Activated naive CD8-positive, alpha-beta T cell treated with anti-CD3 and anti-CD28 coated beads, Interleukin-2, amount 50 U/mL, for 24 hours (primary cell): ENCODE measurements around the gene DSTN.

Experiments
- ATAC-seq: fragments of 150-1000 bp; cut with Tn5 transposase; one replicate; pipeline ENCODE4 v1.10.0; 2021
- DNase-seq: peaks from one replicate; pipeline ENCODE4 v3.0.0; 2021
- H3K27ac Mint-ChIP-seq: one replicate; pipeline ENCODE4 v1.8.0; 2021; ENCODE audit warnings: mild to moderate bottlenecking, mixed read lengths
- H3K27me3 Mint-ChIP-seq: one replicate; pipeline ENCODE4 v1.8.0; 2021; ENCODE audit warnings: mixed read lengths
- H3K36me3 Mint-ChIP-seq: one replicate; pipeline ENCODE4 v1.8.0; 2021; ENCODE audit warnings: low read depth, mixed read lengths
- H3K4me1 Mint-ChIP-seq: one replicate; pipeline ENCODE4 v1.8.0; 2021; ENCODE audit warnings: mixed read lengths
- H3K4me3 Mint-ChIP-seq: one replicate; pipeline ENCODE4 v1.8.0; 2021; ENCODE audit warnings: mild to moderate bottlenecking, moderate library complexity, mixed read lengths
- H3K9me3 Mint-ChIP-seq: one replicate; pipeline ENCODE4 v1.8.0; 2021; ENCODE audit warnings: mixed read lengths

The DSTN gene

DNA sequence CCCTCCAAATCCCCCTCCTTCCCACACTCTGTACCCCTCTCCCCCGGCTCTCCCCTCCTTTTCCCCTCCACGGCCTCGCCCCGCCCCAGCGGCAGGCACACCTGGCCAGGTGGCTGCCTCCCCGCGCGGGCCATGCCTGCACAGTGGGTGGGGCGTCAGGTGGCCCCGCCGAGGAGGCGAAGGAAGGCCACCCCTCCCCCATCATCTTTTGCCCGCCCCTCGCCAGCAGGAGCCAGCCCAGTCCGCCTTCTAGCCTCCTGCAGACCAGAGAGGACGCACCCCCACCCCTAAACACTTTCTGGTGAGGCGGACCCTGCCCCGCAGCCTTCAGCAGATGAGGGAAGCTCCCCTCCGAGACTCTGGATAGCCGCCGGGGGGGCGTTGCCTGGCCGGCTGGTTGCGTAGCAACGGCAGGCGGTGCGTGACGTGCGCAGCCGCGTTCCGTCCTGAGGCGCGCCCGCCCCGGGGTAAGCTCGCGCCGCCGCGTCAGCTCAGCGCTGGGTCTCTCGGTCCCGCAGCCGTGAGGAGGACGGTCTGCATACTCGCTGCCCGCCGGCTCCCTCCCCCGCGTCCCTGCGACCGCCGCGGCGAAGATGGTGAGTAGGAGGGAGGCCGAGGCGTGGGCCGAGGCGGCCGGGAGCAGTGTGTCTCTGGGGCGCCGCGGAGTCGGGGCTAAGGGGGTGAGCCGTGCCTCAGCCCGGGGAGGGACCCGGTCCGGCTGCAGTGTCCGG, at the start of gene DSTN:
Gene DSTN, plus strand, starts transcription at position 460 of the 731 bp plus-strand sequence. Its CDS starts 134 bp downstream, at position 594.
- peak; percentile 97 for ATAC-seq
- peak; percentile 90 for DNase-seq
- H3K36me3 Mint-ChIP-seq = peaks cover 2% of the 10 kb centered on the region

DNA sequence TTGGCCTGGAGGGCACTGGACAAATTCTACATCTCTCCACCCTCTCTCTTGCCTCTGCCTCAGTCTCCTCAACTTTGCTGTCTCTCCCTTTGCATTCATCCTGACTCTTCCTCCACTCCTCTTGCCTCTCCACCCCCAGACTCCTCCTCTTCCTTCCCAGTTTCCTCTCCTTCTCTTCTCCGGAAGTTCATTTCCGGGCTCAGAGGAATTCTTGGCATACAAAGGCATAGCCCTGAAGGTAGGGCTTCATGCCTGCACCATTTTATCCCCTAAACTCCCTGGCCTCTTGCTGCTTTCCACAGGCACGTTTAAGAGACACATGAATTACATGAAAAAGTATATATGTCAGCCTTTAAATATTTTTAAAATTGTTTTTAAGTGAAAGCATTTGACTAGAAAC, 49.3 kb upstream of the DSTN start:
- H3K4me3 Mint-ChIP-seq = no peak overlapping the region
- H3K9me3 Mint-ChIP-seq = no peaks in the 10 kb centered on the region
- no peak overlapping the region for H3K27ac Mint-ChIP-seq
- no peaks in the 10 kb centered on the region for H3K4me1 Mint-ChIP-seq
- ATAC-seq (no peak), DNase-seq (no peak)
- peaks cover 2% of the 10 kb centered on the region for H3K27me3 Mint-ChIP-seq
- no peaks in the 10 kb centered on the region for H3K36me3 Mint-ChIP-seq

More for the DNA sequence above, at the start of gene DSTN:
- Mint-ChIP-seq H3K4me1 (peaks cover 18% of the 10 kb centered on the region), H3K27ac (peak within 1 kb of the TSS; percentile 75), H3K9me3 (no peaks in the 10 kb centered on the region), H3K27me3 (peaks cover 12% of the 10 kb centered on the region), H3K4me3 (peak within 1 kb of the TSS; percentile 87)

DNA sequence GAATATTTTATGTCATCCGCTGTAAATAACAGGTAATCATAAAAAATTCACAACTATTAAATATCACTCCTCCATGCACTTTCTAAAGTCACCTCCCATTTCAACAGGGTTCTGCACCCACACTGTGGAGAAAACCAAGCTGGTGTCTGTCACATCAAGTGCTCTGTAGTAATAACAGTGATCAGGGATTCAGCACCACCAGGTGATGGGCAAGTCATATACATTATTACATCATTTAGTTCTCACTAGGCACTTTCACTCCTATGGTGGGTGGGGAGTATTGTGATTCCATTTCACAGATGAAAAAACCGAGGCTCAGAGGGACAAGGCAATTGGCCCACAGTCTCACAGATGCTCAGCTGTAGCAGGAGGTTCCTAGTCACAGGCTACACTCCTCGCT, 47.3 kb upstream of the DSTN start:
- H3K9me3 Mint-ChIP-seq = no peaks in the 10 kb centered on the region
- peak; percentile 39 for ATAC-seq
- H3K4me1 Mint-ChIP-seq = peaks cover 2% of the 10 kb centered on the region
- no peak overlapping the region for H3K27ac Mint-ChIP-seq
- H3K27me3 Mint-ChIP-seq = peaks cover 7% of the 10 kb centered on the region
- DNase-seq = no peak
- no peak overlapping the region for H3K4me3 Mint-ChIP-seq
- H3K36me3 Mint-ChIP-seq = no peaks in the 10 kb centered on the region

DNA sequence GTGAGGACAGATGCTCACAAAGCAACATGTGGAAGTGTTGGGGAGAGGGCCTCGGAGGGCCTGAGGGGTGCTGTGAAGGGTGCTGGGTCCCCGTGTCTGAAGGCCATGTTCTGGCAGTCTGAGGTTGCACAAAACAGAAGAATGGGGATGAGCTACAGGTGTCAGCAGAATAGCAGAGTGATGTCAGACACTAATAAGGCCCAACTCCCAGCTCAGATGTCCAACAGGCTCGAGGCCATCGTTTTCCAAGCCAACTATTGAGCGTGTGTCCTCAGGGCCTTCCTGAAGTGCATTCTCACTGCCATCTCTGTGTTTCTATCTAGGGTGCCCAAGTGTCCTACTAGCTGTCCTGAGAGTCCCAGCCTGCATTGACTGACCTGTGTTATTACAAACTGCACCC, 46.5 kb upstream of the DSTN start:
- peaks cover 2% of the 10 kb centered on the region for H3K4me1 Mint-ChIP-seq
- H3K27ac Mint-ChIP-seq = no peak overlapping the region
- no peak overlapping the region for H3K4me3 Mint-ChIP-seq
- ATAC-seq (no peak), DNase-seq (no peak)
- H3K9me3 Mint-ChIP-seq = no peaks in the 10 kb centered on the region
- peaks cover 7% of the 10 kb centered on the region for H3K27me3 Mint-ChIP-seq
- H3K36me3 Mint-ChIP-seq = no peaks in the 10 kb centered on the region

- ATAC-seq = no peak
- no peaks in the 10 kb centered on the region for H3K9me3 Mint-ChIP-seq
Observed at GRCh38 chr20:17524560-17524959, 45.3 kb upstream of the DSTN start.

DNA sequence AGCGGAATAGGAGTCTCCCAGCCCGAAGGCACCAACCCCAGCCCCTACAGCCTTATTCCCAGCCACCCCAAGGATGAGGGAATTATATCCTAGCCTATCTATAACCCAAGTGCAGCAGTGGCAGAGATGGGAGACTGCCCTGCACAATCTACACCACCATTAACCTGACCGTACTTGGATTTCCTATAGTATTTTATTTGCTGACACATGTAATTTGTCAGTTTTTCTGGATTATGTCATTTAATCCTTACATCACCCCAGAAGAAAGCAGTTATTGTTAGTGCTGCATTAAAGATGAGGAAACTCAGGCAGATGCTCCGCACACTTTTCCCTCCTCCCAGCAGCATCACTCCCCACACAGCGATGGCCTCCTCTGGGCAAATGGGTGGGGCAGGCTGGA, 44.7 kb upstream of the DSTN start:
- no peak for DNase-seq
- Mint-ChIP-seq H3K27ac (no peak overlapping the region), H3K27me3 (peaks cover 13% of the 10 kb centered on the region), H3K4me1 (peaks cover 2% of the 10 kb centered on the region), H3K4me3 (no peak overlapping the region), H3K36me3 (no peaks in the 10 kb centered on the region), H3K9me3 (no peaks in the 10 kb centered on the region)
- no peak for ATAC-seq

More at GRCh38 chr20:17524560-17524959, 45.3 kb upstream of the DSTN start:
- no peaks in the 10 kb centered on the region for H3K36me3 Mint-ChIP-seq
- DNase-seq = no peak
- peaks cover 2% of the 10 kb centered on the region for H3K4me1 Mint-ChIP-seq
- no peak overlapping the region for H3K4me3 Mint-ChIP-seq
- H3K27ac Mint-ChIP-seq = no peak overlapping the region
- peaks cover 10% of the 10 kb centered on the region for H3K27me3 Mint-ChIP-seq

DNA sequence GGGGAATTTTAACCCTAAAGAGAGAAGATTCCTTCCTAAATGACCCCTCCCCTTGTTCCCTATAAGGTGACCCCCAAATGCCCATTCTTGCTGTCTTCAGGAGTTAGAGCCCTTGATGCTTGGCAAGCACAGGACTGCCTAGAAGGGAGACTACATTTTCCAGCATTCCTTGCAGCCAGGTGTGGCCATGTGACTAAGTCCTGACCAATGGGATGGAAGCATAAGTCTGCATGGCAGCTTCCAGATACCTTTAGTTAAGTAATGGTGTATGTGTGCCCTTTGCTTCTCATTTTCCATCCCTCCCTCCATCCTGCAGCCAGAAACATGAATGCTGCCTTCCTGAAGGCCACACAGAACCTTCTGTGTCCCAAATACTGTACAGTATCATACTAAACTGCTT, 44.2 kb upstream of the DSTN start:
- H3K27me3 Mint-ChIP-seq = peaks cover 16% of the 10 kb centered on the region
- H3K9me3 Mint-ChIP-seq = no peaks in the 10 kb centered on the region
- H3K4me3 Mint-ChIP-seq = no peak overlapping the region
- no peak for DNase-seq
- peaks cover 7% of the 10 kb centered on the region for H3K4me1 Mint-ChIP-seq
- no peaks in the 10 kb centered on the region for H3K36me3 Mint-ChIP-seq
- no peak for ATAC-seq
- H3K27ac Mint-ChIP-seq = no peak overlapping the region

GRCh38 chr20:17529586-17529985, 40.3 kb upstream of the DSTN start:
- Mint-ChIP-seq H3K27me3 (peaks cover 21% of the 10 kb centered on the region), H3K9me3 (no peaks in the 10 kb centered on the region), H3K27ac (no peak overlapping the region), H3K4me3 (no peak overlapping the region), H3K4me1 (peaks cover 17% of the 10 kb centered on the region), H3K36me3 (no peaks in the 10 kb centered on the region)
- ATAC-seq (no peak), DNase-seq (no peak)

GRCh38 chr20:17530153-17530552, 39.7 kb upstream of the DSTN start:
- Mint-ChIP-seq H3K9me3 (no peaks in the 10 kb centered on the region), H3K4me1 (peaks cover 17% of the 10 kb centered on the region), H3K36me3 (no peaks in the 10 kb centered on the region), H3K4me3 (peak overlapping the region; percentile 57), H3K27me3 (peaks cover 21% of the 10 kb centered on the region), H3K27ac (no peak overlapping the region)
- no peak for ATAC-seq
- no peak for DNase-seq

GRCh38 chr20:17530716-17531664, 38.9 kb upstream of the DSTN start, which contains the start of gene BFSP1:
TSS of gene BFSP1 (minus strand) at chr20:17531379. CDS start at chr20:17531329, 50 bp downstream.
- H3K4me3 Mint-ChIP-seq = peak within 1 kb of the TSS; percentile 81
- DNase-seq (peak; percentile 52), ATAC-seq (peak; percentile 80)
- peak within 1 kb of the TSS; percentile 69 for H3K27ac Mint-ChIP-seq
- H3K9me3 Mint-ChIP-seq = no peaks in the 10 kb centered on the region
- H3K36me3 Mint-ChIP-seq = no peaks in the 10 kb centered on the region
- peaks cover 17% of the 10 kb centered on the region for H3K4me1 Mint-ChIP-seq
- H3K27me3 Mint-ChIP-seq = peaks cover 21% of the 10 kb centered on the region

DNA sequence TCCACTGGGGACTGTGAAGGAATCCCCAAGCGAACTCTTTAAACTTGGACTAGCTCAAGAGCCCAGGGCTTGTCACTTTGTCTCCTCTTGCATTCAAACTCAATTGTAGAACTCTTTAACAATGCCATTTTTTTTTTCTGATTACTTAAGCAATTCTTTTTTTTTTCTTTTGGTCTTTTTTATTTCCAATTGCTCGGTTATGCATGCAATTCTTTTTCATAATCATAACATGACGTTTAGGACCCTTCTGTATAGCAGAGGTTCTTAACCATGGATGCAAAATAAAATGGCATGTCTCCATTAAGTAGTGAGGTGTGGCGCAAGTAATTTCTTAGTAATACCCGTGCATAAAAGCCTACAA, 38.2 kb upstream of the DSTN start:
- no peaks in the 10 kb centered on the region for H3K9me3 Mint-ChIP-seq
- H3K36me3 Mint-ChIP-seq = no peaks in the 10 kb centered on the region
- H3K27ac Mint-ChIP-seq = peak overlapping the region; percentile 69
- H3K4me1 Mint-ChIP-seq = peaks cover 15% of the 10 kb centered on the region
- H3K27me3 Mint-ChIP-seq = peaks cover 21% of the 10 kb centered on the region
- DNase-seq (no peak), ATAC-seq (no peak)
- peak overlapping the region; percentile 81 for H3K4me3 Mint-ChIP-seq

DNA sequence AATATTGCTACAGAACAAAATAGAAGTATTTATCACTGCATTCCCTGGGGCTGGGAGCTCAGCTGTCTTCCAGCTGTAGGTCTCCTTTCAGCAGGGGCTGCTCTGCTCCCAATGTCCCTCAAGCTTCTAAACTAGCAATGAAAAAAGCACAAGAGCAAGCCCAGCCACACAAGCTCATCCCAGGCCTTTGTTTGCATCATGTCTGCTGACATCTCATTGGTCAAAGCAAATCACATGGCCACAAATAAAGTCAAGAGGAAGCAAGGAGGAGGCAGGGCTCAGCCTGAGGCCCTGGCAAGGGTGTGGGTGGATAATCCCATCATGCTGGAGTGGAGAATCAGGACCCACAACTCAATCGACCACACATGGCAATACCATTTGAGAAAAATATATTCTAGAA, 36.5 kb upstream of the DSTN start:
- Mint-ChIP-seq H3K4me3 (no peak overlapping the region), H3K9me3 (no peaks in the 10 kb centered on the region), H3K36me3 (no peaks in the 10 kb centered on the region), H3K4me1 (peaks cover 24% of the 10 kb centered on the region), H3K27me3 (peaks cover 21% of the 10 kb centered on the region), H3K27ac (no peak overlapping the region)
- DNase-seq (no peak), ATAC-seq (no peak)

- Mint-ChIP-seq H3K4me3 (no peak overlapping the region), H3K9me3 (no peaks in the 10 kb centered on the region)
Observed at GRCh38 chr20:17534077-17534476, 35.8 kb upstream of the DSTN start.

GRCh38 chr20:17536944-17537444, 32.9 kb upstream of the DSTN start:
- no peak overlapping the region for H3K4me3 Mint-ChIP-seq
- DNase-seq = peak; percentile 61
- peak; percentile 94 for ATAC-seq
- H3K36me3 Mint-ChIP-seq = no peaks in the 10 kb centered on the region
- no peak overlapping the region for H3K27ac Mint-ChIP-seq
- H3K4me1 Mint-ChIP-seq = peaks cover 19% of the 10 kb centered on the region
- peaks cover 18% of the 10 kb centered on the region for H3K27me3 Mint-ChIP-seq
- no peaks in the 10 kb centered on the region for H3K9me3 Mint-ChIP-seq

More at GRCh38 chr20:17534077-17534476, 35.8 kb upstream of the DSTN start:
- ATAC-seq = no peak
- no peak for DNase-seq
- Mint-ChIP-seq H3K4me1 (peaks cover 28% of the 10 kb centered on the region), H3K27me3 (peaks cover 23% of the 10 kb centered on the region), H3K27ac (no peak overlapping the region), H3K36me3 (no peaks in the 10 kb centered on the region)
